Fibroblast of peridontal ligament (primary cell): ENCODE data around the gene PCDHGA12.
"Not testable (repeated sequence)": the region's sequence is repeated elsewhere in the genome, so short reads cannot be mapped to it uniquely, and the experiment has no call there.

ENCODE experiments used
- DNase-seq: peaks from one replicate; pipeline ENCODE4 v3.0.0-alpha.2; 2010; ENCODE audit errors: extremely low read depth

The PCDHGA12 gene

GRCh38 chr5:141407790-141408505, 22.4 kb upstream of the PCDHGA12 start, which contains the start of gene PCDHGB6:
PCDHGB6 (plus strand) TSS chr5:141408021; CDS start chr5:141408203, 182 bp downstream.
- peak; percentile 34 for DNase-seq

GRCh38 chr5:141409598-141410306, 20.6 kb upstream of the PCDHGA12 start:
- no peak for DNase-seq

DNA sequence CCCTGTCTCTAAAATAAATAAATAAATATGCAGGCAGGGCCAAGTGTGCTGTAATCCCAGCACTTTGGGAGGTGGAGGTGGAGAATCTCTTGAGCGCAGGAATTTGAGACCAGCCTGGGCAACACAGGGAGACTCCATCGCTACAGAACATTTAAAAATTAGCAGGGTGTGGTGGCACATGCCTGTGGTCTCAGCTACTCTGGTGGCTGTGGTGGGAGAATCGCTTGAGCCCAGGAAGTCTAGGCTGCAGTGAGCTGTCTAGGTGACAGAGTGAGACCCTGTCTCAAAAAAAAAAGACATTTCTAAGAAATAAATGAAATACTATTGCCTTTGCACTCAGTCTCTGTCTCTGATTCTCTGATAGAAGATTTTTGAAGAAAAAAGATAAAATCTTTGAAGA, 18.7 kb upstream of the PCDHGA12 start:
- DNase-seq = no peak

DNA sequence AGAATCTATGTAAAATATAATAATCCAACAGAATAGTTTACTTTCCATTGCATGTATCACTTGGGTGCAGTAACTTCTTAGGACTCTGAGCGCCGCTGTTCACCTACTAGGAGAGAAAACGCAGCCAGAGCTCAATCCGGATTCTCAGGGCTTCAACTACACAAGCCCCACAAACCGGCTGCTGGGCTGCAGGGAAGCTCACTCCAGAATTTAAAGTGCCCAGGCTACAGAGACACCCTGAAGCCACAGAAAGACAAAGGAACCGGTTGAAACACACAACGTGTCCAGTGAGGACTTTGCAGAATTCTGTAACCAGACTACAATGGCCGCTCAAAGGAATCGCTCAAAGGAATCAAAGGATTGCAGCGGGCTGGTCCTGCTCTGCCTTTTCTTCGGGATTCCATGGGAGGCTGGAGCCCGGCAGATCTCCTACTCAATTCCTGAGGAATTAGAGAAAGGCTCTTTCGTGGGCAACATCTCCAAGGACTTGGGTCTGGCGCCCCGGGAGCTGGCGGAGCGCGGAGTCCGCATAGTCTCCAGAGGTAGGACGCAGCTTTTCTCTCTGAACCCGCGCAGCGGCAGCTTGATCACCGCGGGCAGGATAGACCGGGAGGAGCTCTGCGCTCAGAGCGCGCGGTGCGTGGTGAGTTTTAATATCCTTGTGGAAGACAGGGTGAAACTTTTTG, 17.3 kb upstream of the PCDHGA12 start, which contains the start of gene PCDHGA10:
TSS of gene PCDHGA10 (plus strand) at position 134 of the 686 bp plus-strand sequence. CDS start at position 323, 189 bp downstream.
- peak; percentile 84 for DNase-seq

DNA sequence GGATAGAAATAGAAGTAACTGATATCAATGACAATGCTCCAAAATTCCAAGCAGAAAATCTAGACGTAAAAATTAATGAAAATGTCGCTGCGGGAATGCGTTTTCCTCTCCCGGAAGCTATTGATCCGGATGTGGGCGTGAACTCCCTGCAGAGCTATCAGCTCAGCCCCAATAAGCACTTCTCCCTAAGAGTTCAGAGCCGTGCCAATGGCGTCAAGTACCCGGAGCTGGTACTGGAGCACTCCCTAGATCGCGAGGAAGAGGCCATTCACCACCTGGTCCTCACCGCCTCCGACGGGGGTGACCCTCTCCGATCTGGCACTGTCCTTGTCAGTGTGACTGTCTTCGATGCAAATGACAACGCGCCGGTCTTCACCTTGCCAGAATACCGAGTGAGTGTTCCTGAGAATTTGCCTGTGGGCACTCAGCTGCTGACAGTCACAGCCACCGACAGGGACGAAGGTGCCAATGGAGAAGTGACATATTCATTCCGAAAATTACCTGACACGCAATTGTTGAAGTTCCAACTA, 16.7 kb upstream of the PCDHGA12 start:
- no peak for DNase-seq

GRCh38 chr5:141414548-141415274, 15.6 kb upstream of the PCDHGA12 start:
- DNase-seq = not testable (repeated sequence)

DNA sequence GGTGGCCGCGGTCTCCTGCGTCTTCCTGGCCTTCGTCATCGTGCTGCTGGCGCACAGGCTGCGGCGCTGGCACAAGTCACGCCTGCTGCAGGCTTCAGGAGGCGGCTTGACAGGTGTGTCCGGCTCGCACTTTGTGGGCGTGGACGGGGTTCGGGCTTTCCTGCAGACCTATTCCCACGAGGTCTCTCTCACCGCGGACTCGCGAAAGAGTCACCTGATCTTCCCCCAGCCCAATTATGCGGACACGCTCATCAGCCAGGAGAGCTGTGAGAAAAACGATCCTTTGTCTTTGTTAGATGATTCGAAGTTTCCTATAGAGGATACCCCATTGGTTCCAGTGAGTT, 15.1 kb upstream of the PCDHGA12 start:
- DNase-seq = not testable (repeated sequence)

GRCh38 chr5:141417494-141418172, 12.7 kb upstream of the PCDHGA12 start, which contains the start of gene PCDHGB7:
PCDHGB7 (plus strand) TSS chr5:141417677; CDS start chr5:141417860, 183 bp downstream.
- DNase-seq = peak; percentile 76

GRCh38 chr5:141419074-141419880, 11.0 kb upstream of the PCDHGA12 start:
- DNase-seq = no peak

DNA sequence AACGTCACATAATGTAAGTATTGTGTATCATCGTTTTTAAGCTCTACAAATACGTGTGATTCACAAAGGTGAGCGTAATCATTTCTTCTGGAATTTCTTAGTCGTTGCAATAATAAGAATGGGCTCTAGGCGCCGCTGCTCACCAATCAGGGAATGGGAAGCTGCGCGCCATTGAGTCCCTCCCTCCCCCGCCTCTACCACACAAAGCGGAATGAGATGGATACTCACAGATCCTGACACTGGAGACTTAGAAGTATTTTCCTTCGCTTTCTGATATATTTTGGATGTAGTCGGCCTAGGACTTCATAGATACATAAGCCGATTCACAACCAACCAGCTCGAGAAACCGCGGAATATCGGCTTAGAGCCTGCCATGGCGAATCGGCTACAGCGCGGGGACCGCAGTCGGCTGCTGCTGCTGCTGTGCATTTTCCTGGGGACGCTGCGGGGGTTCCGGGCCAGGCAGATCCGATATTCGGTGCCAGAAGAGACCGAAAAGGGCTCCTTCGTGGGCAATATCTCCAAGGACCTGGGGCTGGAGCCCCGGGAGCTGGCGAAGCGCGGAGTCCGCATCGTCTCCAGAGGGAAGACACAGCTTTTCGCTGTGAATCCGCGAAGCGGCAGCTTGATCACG, 9.3 kb upstream of the PCDHGA12 start, which contains the start of gene PCDHGA11:
TSS of gene PCDHGA11 (plus strand) at position 197 of the 634 bp plus-strand sequence. CDS start at position 374, 177 bp downstream.
- DNase-seq = peak; percentile 67

DNA sequence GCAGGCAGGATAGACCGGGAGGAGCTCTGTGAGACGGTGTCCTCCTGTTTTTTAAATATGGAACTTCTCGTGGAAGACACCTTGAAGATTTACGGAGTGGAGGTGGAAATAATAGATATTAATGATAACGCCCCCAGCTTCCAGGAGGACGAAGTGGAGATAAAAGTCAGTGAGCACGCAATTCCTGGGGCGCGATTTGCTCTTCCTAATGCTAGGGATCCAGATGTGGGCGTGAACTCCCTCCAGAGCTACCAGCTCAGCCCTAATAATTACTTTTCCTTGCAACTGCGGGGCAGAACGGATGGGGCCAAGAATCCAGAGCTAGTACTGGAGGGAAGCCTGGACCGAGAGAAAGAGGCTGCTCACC, 8.8 kb upstream of the PCDHGA12 start:
- no peak for DNase-seq

- no peak for DNase-seq
Measured at GRCh38 chr5:141422742-141423291, 7.5 kb upstream of the PCDHGA12 start.

DNA sequence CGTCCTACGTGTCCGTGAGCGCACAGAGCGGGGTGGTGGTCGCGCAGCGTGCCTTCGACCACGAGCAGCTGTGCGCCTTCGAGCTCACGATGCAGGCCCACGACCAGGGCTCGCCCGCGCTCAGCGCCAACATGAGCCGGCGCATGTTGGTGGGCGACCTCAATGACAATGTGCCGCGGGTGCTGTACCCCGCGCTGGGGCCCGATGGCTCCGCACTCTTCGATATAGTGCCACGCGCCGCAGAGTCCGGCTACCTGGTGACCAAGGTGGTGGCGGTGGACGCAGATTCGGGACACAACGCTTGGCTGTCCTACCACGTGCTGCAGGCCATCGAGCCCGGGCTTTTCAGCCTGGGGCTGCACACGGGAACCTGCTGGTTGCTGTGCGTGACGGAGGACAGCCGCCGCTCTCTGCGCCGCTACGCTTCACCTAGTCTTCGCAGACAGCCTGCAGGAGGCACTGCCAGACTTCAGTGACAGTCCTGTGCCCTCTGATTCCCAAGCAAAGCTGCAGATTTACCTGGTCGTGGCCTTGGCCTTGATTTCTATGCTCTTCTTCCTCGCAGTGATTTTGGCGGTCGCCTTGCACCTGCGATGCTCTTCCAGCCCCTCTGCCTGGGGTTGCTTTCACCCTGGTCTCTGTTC, 2.4 kb upstream of the PCDHGA12 start:
- DNase-seq = no peak

GRCh38 chr5:141431286-141431685, 979 bp downstream of the PCDHGA12 start:
- DNase-seq = no peak

DNA sequence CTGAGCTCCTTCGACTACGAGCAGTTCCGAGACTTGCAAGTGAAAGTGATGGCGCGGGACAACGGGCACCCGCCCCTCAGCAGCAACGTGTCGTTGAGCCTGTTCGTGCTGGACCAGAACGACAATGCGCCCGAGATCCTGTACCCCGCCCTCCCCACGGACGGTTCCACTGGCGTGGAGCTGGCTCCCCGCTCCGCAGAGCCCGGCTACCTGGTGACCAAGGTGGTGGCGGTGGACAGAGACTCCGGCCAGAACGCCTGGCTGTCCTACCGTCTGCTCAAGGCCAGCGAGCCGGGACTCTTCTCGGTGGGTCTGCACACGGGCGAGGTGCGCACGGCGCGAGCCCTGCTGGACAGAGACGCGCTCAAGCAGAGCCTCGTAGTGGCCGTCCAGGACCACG, 2.0 kb downstream of the PCDHGA12 start:
- not testable (repeated sequence) for DNase-seq

DNA sequence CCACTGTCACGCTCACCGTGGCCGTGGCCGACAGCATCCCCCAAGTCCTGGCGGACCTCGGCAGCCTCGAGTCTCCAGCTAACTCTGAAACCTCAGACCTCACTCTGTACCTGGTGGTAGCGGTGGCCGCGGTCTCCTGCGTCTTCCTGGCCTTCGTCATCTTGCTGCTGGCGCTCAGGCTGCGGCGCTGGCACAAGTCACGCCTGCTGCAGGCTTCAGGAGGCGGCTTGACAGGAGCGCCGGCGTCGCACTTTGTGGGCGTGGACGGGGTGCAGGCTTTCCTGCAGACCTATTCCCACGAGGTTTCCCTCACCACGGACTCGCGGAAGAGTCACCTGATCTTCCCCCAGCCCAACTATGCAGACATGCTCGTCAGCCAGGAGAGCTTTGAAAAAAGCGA, 2.4 kb downstream of the PCDHGA12 start:
- not testable (repeated sequence) for DNase-seq

GRCh38 chr5:141434006-141434405, 3.7 kb downstream of the PCDHGA12 start:
- DNase-seq = peak; percentile 42

DNA sequence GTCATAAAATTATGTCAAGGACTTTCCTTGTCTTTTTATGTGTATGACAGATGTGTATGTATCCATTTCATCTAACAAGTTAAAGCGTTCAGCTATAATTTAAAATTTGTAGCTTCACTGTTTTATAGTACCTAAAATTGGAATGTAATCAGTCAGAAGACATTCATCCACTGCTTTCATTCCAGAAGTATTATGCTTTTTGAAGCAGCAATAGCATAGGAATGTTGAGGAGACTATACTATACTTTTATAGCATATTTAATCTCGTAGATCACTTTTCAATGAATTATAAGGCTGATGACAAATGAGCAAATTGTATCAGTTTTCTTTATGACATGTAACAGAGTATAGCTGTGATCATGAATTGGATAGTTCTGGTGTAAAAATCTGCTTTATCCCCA, 6.9 kb downstream of the PCDHGA12 start:
- no peak for DNase-seq
